NCI-H2029 (cell line): ENCODE results near the gene RBM25.

ENCODE experiments used
- DNase-seq: peaks from one replicate; lab custom pipeline; 2025; lab: John Stamatoyannopoulos, UW

The RBM25 gene

GRCh38 chr14:73102806-73103497, 44.6 kb downstream of the RBM25 start:
- DNase-seq = no peak

GRCh38 chr14:73105050-73105449, 46.7 kb downstream of the RBM25 start:
- DNase-seq = no peak

- DNase-seq = no peak
Observed at GRCh38 chr14:73105727-73106126, 47.4 kb downstream of the RBM25 start.

- no peak for DNase-seq
Observed at GRCh38 chr14:73116079-73116665, 57.8 kb downstream of the RBM25 start.

DNA sequence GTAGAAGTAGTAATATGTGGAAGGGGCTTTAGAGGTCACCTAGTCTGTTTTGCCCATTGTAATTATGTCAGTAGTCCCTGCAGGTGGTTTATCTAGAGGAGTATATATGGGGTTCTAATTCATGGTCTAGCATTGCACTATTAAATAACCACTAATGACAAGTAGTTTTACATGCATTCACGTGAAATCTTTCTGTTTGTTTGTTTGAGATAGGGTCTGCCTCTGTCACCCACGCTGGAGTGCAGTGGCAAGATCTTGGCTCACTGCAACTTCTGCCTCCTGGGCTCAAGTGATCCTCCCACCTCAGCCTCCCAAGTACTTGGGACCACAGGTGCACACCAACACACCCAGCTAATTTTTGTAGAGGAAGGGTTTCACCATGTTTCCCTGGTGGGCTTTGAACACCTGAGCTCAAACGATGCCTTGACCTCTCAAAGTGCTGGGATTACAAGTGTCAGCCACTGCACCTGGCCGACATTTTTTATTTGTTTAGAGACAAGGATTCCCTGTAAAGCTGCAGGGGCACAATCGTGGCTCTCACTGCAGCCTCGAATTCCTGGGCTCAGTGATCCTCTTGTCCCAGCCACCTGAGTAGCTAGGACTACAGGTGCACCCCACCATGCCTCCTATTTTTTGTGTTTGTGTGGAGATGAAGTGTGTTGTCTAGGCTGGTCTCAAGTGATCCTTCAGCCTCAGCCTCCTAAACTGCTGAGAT, 66.0 kb downstream of the RBM25 start:
- DNase-seq = no peak

GRCh38 chr14:73125169-73125588, 66.8 kb downstream of the RBM25 start:
- no peak for DNase-seq

DNA sequence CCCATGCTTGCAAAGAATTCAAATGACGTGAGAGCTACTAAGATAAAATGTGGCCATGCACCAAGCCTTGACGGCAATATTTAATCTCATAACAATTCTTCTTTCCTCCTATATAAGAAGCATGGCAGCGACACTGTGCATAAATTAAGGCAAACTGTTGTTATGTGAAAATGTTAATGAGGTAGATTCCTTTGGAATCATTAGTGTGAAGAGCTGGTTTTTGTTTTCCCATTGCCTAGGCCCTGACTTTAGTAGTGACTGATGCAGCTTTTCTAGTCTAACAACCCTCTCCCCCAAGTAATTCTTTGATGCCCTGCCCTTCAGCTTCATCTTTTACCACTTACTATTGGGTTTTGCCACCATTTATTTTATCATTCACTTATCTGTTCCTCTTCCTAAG, 67.4 kb downstream of the RBM25 start:
- no peak for DNase-seq

DNA sequence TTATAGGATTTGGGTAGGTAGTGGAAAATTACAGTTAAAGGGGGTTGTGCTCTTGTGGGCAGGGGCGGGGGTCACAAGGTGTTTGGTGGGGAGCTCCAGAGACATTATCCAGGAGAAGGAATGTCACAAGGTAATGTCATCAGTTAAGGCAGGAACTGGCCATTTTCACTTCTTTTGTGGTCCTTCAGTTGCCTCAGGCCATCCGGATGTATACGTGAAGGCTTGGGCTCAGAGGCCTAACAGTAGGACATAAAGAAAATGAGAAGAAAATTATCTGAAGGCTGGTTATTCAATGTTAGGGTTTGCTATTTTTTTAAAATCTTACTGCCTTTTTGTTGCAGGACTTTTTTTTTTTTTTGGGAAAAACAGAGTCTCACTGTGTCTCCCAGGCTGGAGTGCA, 75.5 kb downstream of the RBM25 start:
- no peak for DNase-seq

DNA sequence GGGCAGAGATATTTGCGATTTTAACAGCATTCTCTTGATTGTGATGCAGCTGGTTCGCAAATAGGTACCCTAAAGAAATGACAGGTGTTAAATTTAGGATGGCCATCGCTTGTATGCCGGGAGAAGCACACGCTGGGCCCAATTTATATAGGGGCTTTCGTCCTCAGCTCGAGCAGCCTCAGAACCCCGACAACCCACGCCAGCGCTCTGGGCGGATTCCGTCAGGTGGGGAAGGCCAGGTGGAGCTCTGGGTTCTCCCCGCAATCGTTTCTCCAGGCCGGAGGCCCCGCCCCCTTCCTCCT, 77.7 kb downstream of the RBM25 start:
- DNase-seq = no peak

DNA sequence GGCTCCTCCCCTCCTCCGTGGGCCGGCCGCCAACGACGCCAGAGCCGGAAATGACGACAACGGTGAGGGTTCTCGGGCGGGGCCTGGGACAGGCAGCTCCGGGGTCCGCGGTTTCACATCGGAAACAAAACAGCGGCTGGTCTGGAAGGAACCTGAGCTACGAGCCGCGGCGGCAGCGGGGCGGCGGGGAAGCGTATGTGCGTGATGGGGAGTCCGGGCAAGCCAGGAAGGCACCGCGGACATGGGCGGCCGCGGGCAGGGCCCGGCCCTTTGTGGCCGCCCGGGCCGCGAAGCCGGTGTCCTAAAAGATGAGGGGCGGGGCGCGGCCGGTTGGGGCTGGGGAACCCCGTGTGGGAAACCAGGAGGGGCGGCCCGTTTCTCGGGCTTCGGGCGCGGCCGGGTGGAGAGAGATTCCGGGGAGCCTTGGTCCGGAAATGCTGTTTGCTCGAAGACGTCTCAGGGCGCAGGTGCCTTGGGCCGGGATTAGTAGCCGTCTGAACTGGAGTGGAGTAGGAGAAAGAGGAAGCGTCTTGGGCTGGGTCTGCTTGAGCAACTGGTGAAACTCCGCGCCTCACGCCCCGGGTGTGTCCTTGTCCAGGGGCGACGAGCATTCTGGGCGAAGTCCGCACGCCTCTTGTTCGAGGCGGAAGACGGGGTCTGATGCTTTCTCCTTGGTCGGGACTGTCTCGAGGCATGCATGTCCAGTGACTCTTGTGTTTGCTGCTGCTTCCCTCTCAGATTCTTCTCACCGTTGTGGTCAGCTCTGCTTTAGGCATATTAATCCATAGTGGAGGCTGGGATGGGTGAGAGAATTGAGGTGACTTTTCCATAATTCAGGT, 78.3 kb downstream of the RBM25 start, which contains the start of gene PSEN1:
Gene PSEN1, plus strand, starts transcription at position 121 of the 839 bp plus-strand sequence. CDS start 11,513 bp downstream, outside the sequence.
- peak; percentile 60 for DNase-seq

DNA sequence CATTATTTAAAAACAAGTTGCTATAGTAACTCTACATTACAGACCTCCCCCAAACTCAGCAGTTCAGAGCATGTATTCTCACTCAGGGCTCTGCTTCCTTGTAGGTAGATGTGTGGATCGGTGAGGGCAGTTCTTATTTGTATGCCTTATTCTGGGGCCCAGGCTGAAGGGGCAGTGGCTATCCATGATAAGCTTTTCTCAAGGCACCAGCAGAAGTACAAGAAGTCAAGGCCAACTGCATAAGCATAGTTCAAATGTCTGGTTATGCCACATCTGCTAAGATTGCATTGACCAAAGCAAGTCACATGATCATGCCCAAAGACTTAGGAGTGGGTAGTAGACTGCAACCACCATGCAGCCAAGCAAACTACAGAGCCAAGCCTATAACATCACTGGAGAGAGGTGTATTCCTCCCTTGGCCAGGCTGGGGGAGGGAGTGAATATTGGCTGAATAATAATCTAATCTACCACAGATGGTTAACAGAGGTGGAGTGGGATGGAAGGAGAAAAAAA, 82.5 kb downstream of the RBM25 start:
- DNase-seq = no peak

DNA sequence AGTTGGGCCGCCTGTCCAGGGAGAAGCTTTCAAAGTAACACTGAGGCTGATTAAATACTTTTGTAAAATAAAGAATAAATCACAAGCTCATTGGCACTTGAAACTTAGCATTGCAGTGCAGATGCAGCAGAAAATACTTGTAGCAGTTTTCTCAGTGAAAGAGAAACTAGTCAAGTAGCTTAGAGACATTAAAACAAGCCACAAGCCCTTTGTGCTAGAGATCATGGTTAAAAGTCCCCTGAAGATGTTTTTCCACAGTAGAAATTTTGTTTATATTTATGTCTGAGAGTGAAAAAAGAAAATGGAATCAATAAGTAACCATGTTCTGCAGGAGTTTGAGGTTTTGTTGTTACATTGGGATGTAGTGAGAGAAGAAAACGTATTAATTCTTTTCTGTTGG, 83.9 kb downstream of the RBM25 start:
- DNase-seq = no peak

DNA sequence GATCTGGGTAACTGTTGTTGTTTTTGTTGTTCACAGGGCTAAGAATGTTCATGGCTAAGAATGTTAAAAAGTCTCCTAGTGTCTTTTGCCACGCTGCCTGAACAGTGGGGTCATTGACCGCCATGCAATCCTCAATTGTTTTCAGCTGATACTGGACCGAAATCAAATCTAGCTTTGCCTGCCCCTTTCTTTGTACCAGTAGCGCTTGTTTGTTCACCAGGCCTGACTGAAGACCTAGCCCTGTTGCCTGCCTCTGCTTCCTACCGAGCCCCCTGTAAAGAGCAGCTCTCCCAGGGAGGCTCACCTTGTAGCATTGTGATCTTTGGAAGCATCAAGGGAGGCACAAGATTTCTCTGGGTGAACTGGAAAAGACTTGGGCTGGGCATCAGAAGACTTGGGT, 84.7 kb downstream of the RBM25 start:
- no peak for DNase-seq

GRCh38 chr14:73143617-73144016, 85.3 kb downstream of the RBM25 start:
- DNase-seq = no peak

DNA sequence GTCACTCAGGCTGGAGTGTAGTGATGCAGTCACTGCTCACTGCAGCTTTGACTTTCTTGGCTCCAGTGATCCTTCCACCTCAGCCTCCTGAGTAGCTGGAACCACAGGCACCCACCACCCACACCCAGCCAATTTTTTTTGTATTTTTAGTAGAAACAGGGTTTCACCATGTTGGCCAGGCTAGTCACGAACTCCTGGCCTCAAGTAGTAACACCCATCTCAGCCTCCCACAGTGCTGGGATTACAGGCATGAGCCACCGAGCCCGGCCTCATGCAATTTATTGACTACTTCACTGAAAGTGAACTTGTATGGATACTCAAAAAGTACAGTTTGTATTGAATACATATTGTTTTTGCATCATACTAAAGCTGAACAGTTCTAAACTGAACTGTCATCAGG, 87.0 kb downstream of the RBM25 start:
- DNase-seq = no peak

DNA sequence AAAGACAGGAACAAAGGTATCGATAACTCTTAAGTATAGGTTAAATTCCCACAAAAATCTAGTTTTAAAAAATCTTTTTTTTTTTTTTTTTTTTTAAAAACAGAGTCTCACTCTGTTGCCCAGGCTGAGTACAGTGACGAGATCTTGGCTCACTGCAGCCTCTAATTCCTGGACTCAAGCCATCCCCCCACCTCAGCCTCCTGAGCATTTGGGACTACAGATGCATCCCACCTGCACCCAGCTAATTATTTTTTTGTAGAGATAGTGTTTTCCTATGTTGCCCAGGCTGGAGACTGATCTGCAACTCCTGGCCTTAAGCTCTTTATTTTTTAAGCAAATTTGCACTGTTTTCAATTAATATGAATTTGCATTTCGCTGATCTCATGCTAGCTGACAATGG, 87.8 kb downstream of the RBM25 start:
- no peak for DNase-seq

DNA sequence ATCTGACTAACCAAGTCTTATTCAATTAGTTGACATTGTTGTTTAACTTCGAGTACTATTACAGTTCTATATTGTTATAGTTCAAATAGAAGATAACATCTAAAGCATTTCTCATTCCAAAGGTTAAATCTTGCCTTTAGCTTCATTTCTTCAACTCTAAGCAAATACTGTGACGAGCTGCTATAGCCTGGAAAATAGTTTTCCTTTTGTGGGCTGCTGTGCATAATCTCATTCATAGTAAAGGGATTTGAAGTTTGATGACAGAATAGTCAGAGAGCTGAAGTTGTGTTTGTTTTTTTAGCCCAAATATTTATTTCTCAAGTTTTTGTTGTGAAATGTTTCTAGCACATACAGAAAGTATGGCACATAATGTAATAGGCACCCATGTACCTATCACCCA, 91.4 kb downstream of the RBM25 start:
- DNase-seq = no peak

DNA sequence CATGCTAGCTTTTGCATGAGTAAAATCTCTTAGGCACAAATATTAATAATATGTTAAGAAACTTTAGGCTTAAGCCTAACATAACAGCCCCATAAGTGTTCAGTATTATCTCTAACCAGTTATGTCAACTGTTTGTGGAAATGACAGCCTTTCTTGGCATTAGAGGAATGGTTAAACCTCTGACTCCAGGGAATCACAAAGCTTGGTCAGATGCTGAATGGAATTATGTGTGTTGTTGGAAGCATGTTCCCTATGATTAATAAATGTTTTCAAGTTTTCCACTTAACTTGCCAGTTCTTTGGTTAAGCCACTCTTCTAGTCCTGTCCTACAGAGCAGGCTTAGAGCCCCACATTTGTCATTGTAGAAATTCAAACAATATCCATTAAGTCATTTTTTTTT, 94.9 kb downstream of the RBM25 start:
- no peak for DNase-seq

GRCh38 chr14:73162251-73162650, 103.9 kb downstream of the RBM25 start:
- no peak for DNase-seq

- no peak for DNase-seq
Observed at GRCh38 chr14:73166399-73166798, 108.1 kb downstream of the RBM25 start.

DNA sequence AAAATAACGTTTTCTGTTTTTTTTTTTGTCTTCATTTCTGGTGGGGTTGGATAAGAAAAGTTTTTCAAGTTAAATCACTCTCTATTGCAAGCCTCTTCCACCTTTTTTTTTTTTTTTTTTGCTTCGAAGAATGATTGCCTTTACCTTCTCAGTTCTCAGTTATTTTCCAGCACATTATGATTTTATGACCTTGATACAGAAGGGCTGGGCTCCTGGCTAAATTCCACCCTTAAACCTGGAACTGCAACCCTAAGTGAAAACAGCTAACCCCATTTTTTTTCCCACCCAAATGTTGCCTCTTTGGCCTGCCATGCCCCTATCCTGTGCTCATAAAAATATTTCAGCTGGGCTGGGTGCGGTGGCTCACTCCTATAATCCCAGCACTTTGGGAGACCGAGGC, 109.4 kb downstream of the RBM25 start:
- DNase-seq = no peak

DNA sequence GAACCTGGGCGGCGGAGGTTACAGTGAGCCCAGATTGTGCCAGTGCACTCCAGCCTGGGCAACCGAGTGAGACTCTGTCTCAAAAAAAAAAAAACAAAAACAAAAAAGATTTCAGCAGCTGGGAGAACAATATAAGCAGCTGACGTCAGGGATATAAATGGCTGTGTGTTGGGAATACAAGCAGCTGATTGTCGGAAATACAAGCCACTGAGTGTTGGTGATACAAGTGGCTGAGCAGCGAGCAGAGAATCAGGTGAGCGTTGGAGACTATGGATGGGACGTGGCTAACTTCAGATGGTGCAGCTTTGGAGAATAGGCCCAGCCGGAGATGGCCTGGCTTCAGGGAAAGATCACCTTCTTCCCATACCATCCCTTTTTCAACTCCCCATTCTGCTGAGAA, 109.9 kb downstream of the RBM25 start:
- no peak for DNase-seq
